Dedifferentiated amniotic fluid mesenchymal stem cell (primary cell): ENCODE data around the gene IL6.
"Not testable (repeated sequence)": the region's sequence is repeated elsewhere in the genome, so short reads cannot be mapped to it uniquely, and the experiment has no call there.

Experiments used
- DNase-seq: peaks from one replicate; pipeline ENCODE4 v3.0.0-alpha.2; 2016; ENCODE audit errors: extremely low spot score

Gene IL6

DNA sequence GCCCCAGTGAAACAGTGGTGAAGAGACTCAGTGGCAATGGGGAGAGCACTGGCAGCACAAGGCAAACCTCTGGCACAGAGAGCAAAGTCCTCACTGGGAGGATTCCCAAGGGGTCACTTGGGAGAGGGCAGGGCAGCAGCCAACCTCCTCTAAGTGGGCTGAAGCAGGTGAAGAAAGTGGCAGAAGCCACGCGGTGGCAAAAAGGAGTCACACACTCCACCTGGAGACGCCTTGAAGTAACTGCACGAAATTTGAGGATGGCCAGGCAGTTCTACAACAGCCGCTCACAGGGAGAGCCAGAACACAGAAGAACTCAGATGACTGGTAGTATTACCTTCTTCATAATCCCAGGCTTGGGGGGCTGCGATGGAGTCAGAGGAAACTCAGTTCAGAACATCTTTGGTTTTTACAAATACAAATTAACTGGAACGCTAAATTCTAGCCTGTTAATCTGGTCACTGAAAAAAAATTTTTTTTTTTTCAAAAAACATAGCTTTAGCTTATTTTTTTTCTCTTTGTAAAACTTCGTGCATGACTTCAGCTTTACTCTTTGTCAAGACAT lies 574 bp upstream of the IL6 start:
- DNase-seq: peak; percentile 81

DNA sequence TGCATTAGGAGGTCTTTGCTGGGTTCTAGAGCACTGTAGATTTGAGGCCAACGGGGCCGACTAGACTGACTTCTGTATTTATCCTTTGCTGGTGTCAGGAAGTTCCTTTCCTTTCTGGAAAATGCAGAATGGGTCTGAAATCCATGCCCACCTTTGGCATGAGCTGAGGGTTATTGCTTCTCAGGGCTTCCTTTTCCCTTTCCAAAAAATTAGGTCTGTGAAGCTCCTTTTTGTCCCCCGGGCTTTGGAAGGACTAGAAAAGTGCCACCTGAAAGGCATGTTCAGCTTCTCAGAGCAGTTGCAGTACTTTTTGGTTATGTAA lies 675 bp downstream of the IL6 start:
- DNase-seq: no peak

DNA sequence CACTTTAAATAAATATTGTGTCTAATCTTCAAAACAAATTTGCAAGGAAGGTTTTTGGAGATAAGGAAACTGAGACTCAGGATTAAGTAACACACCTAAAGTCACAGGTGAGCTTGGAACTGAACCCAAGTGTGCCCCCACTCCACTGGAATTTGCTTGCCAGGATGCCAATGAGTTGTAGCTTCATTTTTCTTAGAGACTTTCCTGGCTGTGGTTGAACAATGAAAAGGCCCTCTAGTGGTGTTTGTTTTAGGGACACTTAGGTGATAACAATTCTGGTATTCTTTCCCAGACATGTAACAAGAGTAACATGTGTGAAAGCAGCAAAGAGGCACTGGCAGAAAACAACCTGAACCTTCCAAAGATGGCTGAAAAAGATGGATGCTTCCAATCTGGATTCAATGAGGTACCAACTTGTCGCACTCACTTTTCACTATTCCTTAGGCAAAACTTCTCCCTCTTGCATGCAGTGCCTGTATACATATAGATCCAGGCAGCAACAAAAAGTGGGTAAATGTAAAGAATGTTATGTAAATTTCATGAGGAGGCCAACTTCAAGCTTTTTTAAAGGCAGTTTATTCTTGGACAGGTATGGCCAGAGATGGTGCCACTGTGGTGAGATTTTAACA lies 1.5 kb downstream of the IL6 start:
- peak; percentile 73 for DNase-seq

DNA sequence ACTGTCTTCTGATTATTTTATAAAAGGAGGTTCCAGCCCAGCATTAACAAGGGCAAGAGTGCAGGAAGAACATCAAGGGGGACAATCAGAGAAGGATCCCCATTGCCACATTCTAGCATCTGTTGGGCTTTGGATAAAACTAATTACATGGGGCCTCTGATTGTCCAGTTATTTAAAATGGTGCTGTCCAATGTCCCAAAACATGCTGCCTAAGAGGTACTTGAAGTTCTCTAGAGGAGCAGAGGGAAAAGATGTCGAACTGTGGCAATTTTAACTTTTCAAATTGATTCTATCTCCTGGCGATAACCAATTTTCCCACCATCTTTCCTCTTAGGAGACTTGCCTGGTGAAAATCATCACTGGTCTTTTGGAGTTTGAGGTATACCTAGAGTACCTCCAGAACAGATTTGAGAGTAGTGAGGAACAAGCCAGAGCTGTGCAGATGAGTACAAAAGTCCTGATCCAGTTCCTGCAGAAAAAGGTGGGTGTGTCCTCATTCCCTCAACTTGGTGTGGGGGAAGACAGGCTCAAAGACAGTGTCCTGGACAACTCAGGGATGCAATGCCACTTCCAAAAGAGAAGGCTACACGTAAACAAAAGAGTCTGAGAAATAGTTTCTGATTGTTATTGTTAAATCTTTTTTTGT lies 2.3 kb downstream of the IL6 start:
- no peak for DNase-seq

DNA sequence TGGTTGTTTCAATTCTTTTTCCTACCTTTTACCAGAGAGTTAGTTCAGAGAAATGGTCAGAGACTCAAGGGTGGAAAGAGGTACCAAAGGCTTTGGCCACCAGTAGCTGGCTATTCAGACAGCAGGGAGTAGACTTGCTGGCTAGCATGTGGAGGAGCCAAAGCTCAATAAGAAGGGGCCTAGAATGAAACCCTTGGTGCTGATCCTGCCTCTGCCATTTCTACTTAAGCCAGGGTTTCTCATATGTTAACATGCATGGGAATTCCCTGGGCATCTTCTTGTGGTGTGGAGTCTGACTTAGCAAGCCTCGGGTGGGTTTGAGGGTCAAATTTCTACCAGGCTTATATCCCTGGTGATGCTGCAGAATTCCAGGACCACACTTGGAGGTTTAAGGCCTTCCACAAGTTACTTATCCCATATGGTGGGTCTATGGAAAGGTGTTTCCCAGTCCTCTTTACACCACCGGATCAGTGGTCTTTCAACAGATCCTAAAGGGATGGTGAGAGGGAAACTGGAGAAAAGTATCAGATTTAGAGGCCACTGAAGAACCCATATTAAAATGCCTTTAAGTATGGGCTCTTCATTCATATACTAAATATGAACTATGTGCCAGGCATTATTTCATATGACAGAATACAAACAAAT lies 3.2 kb downstream of the IL6 start:
- no peak for DNase-seq

DNA sequence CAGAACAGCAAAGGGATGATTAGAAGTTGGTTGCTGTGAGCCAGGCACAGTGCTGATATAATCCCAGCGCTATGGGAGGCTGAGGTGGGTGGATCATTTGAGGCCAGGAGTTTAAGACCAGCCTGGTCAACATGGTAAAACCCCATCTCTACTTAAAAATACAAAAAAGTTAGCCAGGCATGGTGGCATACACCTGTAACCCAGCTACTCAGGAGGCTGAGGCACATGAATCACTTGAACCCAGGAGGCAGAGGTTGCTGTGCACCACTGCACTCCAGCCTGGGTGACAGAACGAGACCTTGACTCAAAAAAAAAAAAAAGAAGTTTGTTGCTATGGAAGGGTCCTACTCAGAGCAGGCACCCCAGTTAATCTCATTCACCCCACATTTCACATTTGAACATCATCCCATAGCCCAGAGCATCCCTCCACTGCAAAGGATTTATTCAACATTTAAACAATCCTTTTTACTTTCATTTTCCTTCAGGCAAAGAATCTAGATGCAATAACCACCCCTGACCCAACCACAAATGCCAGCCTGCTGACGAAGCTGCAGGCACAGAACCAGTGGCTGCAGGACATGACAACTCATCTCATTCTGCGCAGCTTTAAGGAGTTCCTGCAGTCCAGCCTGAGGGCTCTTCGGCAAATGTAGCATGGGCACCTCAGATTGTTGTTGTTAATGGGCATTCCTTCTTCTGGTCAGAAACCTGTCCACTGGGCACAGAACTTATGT lies 4.1 kb downstream of the IL6 start:
- DNase-seq: peak; percentile 86

DNA sequence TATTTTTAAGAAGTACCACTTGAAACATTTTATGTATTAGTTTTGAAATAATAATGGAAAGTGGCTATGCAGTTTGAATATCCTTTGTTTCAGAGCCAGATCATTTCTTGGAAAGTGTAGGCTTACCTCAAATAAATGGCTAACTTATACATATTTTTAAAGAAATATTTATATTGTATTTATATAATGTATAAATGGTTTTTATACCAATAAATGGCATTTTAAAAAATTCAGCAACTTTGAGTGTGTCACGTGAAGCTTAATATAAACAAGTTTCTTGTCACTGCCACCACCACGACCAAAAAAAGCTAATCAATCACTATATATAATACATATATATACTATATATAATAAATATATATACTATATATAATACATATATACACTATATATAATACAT lies 4.8 kb downstream of the IL6 start:
- no peak for DNase-seq

DNA sequence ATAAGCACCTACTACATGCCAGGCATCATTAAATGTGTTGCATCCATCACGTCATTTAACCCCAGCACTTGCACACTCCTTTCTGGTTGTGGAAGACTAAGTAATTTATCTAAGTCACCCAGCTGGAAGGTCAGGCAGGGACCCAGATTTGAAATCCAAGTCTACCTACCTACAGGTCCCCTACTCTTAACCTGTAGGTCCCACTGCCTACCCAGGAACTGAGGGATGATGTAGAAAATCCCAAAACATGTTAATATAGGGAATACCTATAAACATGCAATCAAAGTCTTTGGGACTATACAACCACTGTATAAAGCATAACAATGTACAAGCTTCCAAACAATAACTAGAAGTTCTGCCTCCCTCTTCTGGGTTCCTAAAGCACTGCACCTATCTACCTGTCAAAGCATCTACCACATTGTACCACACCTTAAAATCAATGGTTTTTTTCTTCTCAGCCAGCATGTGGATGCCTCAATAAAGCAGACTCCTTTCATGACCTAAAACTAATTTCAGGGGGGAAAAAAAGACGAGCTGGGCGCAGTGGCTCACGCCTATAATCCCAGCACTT lies 5.6 kb downstream of the IL6 start:
- no peak for DNase-seq

DNA sequence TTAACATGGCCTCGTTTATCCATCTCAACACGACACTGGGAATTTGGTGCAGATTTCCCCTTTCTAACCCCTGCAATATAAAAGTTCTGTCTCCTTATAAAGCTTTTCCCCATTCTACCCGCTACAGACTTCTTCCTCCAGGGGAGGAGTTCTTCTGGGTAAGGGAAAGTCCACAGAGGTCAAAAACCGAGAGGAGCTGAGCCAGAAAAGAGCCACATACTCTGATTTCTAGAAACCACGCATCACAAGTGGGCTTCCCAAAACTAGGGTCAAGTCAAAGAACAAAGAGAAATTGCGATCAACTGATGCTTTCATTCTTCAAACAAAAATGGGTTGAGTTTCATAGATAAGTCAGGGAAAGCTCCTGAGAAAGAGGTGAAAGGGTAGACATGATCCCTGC lies 6.8 kb downstream of the IL6 start:
- DNase-seq: no peak

DNA sequence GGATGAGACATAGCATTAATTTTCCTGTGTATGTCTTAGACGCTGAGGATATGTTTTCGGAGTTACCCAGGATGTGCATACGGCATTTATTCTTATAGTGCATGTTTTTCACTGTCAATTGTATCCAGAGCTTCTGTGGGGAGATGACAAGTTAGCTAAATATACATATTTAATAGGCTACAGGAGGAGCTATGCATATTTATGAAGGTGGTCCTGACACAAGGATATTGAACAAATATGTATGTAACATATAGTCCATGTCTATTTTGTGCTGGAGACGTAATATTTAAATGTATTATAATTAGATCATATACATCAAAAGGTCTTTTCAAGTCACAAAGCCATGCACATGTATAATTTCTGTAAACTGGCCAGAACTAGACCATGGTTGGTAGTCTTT lies 16.0 kb downstream of the IL6 start:
- DNase-seq: no peak

DNA sequence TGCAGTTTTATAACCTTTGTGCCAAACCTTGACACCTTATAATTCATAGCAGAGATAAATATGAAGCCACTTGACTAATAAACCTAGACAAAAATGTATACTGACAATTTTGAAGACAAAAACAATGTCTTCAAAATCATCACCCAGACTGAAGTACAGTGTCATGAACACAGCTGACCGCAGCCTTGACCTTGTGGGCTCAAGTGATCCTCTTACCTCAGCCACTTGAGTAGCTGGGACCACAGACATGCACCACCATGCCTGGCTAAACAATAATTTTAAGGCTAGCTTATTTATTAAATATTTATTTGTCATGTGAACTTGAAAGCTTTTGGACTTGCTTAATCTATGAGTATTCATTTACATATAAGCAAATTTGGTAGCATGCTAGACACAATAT lies 24.3 kb downstream of the IL6 start:
- no peak for DNase-seq

DNA sequence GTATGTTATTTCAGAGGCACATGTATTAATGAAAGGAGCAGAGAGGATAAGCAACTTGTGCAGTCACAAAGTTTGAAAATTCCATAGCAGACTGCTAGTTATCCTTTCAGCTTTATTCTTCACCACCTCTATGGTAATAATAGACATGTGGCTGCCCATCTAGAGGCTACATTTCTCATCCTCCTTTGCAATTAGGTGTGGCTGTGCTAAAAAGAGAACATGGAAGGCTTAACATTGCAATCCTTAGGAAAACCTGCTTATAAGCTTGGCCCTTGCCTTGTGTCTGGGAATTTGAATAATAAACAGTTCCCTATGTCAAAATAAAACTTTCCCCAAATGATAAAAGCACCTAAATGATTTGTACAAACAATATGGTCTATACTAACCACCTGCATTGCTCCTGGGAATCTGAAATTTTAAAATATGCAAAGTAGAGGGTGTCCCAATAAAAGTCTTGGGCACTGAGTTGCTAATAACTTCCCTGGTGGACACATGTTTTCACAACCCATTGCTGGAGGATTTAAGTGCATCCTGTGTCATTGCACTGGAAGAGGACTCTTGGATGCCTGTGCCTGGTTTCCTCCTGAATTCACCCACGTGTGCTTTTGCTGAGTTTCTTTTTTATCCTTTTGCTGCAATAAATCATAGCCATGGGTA lies 30.5 kb downstream of the IL6 start:
- DNase-seq: no peak

DNA sequence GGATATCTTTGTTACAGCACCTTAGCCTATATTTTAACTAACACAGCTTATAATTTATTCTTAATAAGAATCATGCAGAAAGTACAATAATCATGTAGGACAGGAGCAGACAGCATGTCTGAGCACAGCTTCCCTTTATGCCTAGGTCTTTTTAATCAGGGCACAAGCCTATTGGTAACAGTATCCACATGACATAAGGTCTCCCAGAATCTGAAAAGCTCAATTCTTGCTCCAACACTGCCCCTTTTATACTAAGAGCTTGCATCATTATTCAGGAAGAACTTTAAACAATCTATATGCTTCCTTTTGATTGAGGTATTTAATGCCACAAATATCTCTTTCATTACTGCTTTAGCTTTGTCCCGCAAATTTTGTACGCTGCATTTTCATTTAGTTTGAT lies 31.6 kb downstream of the IL6 start:
- no peak for DNase-seq

DNA sequence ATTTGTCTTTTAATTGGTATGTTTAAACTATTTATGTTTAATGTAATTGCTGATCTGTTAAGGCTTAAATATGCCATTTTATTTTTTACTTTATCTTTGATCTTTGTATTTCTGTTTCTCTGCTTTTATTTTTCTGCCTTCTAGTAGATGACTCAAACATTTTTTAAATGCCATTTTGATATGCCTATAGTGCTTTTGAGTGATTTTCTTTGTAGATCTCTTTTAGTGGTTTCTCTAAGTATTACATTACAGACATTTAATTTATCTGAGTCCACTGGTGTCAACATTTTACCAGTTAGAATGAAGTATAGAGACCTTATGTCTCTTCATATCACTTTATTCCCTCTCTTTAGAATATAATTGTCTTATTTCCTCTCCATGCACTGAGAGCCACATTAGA lies 32.7 kb downstream of the IL6 start:
- DNase-seq: no peak

DNA sequence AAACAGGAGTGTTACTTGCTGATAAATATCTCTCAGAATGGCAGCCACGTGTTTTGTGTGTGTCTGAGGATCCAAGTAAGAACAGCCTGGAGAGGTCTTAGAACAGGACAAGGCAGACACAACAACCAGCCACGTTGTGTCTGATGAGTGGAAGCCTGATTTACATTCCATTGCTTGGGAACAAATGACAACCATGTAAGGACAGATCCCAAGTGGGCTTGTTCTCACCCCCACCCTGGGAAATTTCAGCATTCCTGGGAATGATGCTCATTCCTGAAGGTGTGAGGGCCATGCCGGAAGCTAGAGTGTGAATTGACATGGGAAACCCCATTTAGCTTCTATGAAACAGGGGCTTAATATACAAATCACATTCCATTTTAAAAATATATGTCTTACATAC lies 35.9 kb downstream of the IL6 start:
- DNase-seq: no peak

DNA sequence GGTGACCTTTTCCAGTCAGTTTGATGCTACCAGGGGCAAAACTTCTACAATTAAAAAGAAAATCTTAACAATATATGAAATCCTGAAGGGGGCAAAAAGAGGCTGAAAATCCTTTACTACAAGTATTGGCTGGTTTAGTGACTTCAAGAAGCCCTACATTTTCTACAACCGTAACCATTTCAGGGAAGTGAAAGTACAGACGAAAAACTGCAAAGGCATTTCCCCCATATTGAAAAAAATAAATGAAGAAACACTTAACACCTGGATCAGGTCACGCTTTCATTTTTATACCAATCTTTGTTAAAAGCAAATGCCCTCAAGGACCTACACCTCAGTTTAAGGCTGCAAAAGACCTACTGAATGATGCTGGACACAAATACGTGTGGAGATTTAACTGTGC lies 38.6 kb downstream of the IL6 start:
- no peak for DNase-seq

DNA sequence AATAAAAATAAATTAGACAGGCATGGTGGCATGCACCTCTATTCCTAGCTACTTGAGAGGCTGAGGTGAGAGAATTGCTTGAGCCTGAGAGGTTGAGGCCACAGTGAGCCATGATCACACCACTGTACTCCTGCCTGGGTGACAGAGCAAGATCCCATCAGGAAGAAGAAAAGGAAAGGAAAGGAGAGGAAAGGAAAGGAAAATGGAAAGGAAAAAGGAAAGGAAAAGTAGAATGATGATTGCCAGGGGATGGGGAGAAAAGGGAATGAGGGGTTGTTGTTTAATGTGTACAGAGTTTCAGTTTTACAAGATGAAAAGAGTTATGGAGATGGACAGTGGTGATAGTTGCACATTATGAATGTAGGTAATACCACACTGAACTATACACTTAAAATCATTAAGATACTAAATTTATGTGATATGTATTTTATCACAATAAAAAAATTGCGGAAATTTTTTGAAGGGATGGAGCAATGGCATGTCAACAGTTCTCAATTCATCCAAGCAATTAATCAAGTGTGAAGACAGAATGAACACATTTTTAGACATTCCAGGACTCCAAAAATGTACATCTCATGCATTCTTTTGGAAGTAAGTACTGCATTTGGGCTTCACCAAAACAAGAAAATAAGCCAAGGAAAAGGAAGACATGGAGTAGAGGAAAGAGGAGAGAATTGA lies 44.3 kb downstream of the IL6 start:
- peak; percentile 9 for DNase-seq

DNA sequence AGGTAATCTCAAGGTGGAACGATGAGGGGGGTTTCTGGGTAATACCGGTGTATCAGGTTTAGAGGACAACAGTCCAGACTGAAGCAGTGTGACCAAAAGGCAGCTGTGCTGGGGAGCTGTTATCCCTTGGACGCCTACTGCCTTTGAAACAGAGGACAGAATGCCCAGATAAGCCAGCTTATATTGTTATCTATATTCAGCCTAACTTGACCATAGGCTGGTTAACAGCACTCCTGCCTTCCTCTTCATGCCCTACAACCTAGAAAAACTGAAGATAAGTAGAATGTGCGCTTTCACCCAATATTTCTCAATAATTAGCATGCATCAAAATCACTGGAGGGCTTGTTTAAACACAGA lies 44.9 kb downstream of the IL6 start:
- DNase-seq: peak; percentile 6

DNA sequence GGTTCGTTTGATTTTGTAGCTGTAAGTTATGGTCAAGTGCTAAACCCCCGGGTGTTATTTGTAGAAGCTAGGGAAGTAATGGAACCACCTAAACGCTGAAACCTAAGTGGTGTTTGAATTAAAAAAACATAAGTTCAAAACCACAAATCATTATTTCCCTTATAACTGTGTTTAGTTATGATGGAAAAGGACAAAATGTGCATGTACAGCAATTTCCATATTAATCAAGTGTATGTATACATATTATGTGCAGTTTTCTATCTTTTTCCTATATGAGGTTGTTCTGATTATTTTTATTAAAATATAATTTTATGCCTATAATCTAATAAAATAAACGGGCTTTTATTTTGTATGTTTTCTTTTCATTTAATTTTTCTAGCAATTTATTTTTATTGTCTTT lies 45.9 kb downstream of the IL6 start:
- peak; percentile 1 for DNase-seq

DNA sequence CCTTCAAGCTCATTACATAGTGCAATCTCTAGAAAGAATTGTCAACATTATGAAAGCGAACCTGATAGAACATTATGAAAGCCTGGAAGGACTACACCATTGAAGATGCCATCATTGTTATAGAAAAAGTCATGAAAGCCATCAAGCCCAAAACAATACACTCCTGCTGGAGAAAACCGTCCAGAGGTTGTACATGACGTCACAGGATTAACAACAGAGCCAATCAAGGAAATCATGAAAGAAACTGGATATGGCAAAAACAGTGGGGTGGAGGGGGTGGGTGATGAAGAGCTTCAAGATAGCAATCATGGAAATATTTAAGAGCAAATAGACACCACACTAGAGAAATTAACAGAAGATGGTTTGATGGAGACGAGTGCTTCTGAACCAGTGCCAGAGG lies 50.0 kb downstream of the IL6 start:
- DNase-seq: no peak

DNA sequence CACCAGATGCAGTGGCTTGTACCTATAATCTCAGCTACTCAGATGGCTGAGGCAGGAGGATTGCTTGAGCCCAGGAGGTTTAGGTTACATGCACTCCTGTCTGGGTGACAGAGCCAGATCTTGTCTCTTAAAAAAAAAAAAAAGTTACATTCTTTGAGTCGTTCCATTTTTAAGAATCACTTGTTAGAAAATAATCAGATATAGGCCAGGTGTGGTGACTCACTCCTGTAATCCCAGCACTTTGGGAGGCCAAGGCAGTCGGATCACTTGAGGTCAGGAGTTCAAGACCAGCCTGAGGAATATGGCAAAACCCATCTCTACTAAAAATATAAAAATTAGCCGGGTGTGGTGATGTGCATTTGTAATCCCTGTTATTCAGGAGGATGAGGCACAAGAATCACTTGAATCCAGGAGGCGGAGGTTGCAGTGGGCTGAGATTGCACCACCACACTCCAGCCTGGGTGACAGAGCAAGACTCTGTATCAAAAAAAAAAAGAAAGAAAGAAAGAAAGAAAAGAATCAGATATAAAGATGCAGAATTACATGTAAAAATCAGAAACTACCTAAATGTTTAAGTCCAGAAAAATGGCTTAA lies 52.8 kb downstream of the IL6 start:
- DNase-seq: not testable (repeated sequence)
